ENCODE measurements around the gene ZNF787.
"Not testable (repeated sequence)": the region's sequence is repeated elsewhere in the genome, so short reads cannot be mapped to it uniquely, and the experiment has no call there.

The ZNF787 gene

DNA sequence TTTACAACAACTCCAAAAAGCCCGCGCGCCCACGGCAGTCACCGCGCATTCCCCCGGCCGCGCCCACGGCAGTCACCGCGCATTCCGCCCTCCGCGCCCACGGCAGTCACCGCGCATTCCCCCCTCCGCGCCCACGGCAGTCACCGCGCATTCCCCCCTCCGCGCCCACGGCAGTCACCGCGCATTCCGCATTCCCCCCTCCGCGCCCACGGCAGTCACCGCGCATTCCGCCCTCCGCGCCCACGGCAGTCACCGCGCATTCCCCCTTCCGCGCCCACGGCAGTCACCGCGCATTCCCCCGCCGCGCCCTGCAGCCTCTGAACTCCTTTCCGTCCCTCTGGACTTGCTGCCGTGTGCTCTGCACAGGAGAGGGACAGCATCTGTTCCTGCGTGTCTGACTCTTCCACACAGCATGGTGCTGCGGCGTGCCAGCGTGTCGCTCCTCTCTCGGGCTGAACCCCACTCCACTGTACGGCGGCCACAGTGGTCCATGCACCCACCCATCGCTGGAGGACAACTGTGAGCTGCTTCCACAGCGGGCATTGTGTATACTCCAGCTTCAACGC, 15.2 kb downstream of the ZNF787 start:
- DNase-seq (ENCODE audit: low read depth), result not testable (repeated sequence)

DNA sequence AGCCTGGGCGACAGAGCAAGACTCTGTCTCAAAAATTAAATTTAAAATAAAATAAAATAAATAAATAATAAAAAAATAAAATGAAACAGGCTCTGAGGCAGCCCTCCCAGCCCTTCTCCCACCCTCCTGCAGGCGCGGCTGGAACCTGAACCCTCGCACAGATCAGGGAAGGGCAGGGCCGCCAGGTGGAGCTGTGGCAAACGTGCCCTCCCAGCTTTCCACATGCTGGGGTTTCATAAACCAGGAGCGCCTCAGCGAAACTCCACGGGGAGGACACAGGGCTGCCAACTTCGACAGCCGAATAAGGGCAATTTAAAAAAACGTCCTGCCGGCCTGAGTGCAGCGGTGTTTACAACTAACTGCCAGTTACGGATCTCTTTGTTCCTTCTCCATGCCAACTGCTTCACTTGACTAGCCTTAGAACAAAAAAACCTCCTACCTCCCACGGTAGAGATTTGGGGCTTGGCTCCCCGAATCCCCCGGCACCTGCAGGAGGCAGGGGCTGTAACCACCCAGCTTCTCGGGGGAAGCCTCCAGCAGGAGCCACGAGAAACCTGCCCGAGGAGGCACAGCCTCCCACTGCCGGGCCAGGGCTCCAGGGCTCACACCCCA, 15.9 kb downstream of the ZNF787 start:
- no peak for DNase-seq (ENCODE audit: low read depth)

DNA sequence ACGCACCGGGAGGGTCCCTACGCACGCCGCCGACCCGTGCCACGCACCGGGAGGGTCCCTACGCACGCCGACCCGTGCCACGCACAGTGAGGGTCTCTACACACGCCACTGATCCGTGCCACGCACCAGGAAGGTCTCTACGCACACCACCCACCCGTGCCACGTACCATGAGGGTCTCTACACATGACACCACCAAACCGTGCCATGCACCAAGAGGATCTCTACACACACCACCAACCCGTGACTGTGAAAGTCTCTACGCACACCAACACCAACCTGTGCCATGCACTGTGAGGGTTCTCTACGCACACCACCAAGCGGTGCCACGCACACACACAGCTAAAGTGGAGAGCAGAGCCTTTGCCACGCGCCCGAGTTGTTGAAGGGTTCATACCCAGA, 16.7 kb downstream of the ZNF787 start:
- no peak for DNase-seq (ENCODE audit: low read depth)

DNA sequence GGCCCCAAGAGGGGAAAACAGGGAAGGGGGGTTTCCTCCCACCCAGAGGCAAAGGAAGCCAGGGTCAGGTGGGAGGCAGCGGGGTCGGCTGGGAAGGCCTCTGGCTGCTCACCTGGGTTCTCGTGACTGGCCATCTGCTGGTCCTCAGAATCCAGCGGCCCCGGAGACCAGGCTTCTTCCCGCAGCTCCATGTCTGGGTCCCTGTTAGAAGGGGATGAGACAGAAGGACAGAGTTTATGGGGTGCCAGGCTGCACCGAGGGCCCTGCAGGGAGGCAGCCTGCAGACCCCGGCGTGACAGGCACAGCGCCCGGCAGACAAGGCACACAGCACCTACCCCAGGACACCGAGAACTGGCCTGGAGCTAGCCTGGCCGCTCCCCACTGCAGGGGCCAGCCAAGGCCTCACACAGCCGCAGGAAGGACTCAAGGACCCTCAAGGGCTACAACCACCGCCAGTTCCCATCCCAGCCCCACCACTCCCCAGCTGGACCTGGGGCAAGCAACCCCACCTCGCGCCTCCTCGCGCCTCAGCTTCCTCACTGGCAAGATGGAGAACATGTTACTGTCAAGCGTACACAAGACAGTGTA, 18.0 kb downstream of the ZNF787 start:
- no peak for DNase-seq (ENCODE audit: low read depth)

DNA sequence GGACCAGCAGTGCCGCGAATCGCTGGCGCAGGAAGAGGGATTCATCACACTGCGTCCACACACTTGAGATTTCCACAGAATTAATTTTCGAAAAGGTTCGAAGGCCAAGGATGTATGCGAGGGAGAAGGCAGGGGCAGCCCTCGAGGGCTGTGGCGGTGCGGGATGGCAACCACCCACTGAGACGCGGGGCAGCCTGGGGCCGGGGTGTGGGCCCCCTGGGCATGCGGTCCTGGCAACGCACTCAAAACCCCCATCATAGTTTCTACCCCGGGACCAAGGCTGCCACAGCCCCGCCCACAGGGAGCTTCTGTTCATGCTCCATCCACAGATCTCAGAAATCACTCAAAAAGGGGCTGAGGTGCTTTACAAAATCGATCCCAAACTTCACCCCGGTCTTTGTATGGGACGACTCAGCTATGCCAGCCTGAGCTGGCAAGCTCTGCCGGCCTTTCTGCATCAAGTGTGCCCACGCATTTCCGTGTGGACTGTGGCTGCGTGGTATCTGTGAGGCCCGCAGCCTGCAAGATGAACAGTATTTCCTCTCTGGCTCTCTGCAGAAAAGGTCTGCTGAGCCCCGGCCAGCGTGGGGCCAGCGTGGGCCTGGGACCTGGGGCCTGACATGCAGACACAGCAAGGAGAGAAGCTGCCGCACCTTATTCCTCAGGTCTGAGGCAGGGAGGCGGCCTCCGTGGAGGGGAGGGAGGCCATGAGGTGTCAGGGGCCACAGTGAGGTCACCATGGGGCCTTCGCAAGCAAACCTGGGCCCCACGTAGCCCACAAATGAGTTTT, 19.2 kb downstream of the ZNF787 start:
- no peak for DNase-seq (ENCODE audit: low read depth)

DNA sequence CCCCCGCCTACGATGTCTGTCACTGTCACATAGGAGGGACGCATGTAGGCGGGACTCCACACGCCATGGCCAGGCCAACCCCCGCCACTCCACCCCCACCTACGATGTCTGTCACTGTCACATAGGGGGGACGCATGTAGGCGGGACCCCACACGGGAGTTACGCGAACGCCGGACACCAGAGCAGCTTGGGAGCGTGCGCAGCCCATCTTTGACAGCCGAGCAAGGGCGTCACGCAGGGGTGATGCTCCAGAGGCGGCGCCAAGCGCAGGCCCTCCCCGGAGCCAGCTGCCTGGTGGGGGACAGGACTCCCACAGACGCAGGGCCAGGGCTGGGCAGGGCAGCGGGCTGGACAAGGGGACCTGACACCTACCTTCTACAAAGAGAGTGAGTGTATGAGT, 20.0 kb downstream of the ZNF787 start:
- no peak for DNase-seq (ENCODE audit: low read depth)

DNA sequence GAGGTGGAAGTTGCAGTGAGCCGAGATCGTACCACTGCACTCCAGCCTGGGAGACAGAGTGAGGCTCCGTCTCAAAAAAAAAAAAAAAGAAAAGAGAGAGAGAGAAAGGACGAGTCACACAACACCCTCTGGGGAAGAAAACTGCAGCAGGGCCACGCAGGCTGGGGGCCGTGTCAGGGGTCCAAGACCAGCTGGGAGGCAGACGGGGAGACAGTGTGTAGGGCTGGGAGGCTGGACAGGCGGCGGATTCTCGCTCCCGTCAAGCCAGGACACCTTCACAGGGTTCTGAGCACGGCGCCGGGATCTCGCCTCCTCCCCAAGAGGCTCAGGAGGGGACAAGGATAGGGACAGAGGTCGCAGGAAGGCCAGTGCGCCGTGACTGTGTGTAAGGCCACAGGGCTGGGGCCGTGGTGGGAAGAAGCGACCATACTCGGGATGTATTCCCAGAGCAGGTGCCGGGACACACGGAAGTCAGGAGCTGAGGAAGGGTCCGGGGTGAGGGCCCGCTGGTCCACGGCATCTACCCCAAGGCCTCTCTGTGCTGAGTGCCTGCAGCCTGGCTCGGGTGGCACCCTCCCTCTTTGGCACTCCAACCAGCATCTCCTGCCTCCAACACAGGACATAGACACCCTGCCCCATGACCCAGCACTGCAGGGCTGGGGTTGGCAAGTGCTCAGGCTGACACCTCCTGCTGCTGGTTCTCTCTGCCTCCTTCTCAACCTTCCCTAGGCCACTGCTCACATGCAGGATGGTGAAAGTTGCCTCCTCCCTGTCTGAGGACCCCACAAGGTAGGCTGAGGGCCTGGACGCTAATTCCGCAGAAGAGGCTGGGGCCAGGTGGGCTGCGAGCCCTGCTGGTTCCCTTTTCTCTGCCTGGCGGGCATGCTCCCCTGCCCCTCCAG, 21.2 kb downstream of the ZNF787 start:
- no peak for DNase-seq (ENCODE audit: low read depth)

DNA sequence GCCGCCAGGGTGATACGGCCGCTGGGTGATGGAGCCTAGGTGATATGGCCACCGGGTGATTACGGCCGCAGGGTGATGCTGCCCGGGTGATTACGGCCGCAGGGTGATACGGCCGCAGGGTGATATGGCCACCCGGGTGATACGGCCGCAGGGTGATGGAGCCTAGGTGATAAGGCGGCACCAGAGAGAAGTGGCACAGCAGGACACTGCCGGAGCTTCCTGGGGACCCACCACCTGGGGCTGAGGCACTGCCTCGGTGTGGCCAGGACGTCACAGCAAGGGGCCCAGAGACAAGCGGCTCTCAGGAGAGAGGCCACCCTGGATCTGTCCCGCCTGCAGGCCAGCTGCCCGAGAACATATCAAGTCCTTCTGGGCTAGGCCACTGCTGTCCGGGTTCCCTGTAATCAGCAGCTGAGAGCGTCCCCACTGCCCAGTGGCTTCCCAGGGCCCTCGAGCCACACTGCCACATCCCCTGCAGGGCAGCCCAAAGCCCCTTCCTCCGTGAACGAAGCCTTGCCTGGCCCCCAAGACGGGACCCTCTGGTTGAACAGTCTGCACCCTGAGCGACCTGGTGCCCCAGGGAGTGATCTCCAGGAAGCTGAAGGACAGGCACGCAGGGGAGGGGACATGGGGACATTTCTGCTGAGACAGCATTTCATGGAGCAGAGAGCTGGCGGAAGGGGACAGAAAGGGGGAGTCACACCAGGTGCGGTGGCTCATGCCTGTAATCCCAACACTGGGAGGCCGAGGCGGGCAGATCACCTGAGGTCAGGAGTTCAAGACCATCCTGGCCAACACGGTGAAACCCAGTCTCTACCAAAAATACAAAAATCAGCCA, 22.1 kb downstream of the ZNF787 start:
- no peak for DNase-seq (ENCODE audit: low read depth)

DNA sequence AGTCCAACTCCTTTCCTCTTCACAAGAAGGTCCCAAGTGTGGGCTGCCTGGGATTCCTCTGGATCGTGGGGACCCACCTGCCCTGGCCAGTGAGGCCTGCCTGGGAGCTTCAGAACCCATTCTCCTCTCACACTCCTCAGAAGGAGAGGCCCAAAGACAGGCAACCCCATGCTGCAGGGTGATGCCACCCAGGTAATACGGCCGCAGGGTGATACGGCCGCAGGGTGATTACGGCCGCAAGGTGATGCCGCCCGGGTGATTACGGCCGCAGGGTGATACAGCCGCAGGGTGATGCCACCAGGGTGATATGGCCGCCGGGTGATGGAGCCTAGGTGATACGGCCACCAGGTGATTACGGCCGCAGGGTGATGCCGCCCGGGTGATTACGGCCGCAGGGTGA, 22.9 kb downstream of the ZNF787 start:
- not testable (repeated sequence) for DNase-seq (ENCODE audit: low read depth)

DNA sequence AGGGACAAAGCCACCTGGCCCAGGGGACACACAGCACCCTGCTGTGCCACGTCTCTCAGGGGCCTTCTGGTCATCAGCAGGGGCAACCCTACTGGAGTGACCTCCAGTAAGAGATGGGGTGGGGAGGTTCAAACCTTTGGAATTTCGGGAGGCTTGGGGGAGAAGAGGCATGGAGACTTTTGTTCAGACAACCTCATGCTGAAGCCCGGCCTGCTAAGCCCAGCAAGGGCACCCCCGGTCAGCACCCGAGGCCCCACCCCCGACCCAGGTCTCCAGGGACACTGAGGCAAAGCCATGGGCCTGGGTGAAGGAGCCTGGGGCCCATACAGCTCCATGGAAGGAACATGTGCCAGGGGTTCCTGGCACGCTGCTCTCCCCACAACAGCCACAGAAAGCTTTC, 23.3 kb downstream of the ZNF787 start:
- DNase-seq (ENCODE audit: low read depth), result no peak

DNA sequence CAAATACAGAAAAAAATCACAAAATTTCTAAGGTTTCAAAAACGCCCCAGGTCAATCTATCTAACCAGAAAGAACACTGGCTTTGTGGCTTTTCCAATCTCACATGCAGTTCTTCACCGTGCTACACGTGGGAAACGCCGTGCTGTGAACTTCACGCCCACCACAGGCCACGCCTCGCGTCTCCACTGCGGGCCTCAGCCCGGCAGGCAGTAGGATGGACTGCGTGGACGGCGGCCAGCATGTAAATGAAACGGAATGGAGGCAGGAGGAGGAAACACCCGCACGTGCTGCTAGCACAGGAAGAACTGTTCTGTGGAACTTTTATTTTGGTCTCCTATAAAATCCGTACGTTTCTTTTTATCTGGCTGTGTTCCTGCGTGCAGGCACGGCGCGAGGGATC, 23.8 kb downstream of the ZNF787 start:
- DNase-seq (ENCODE audit: low read depth), result no peak

DNA sequence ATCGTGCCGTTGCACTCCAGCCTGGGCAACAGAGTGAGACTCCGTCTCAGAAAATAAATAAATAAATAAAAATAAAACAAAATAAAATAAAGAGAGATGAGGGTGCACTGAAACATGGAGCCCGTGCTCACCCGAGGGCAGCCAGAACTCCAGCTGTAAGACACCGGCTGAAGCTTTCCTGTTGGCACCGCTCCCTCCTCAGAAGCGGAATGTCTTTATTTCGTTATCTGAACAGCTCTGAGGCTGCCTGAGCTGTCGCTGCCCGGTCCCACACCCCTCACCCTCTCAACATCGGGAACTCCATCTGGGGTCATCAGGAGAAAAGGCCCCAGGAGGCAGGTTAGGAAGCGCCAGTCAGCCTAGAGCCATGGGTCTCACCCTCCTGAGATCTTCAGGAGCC, 24.4 kb downstream of the ZNF787 start:
- no peak for DNase-seq (ENCODE audit: low read depth)

DNA sequence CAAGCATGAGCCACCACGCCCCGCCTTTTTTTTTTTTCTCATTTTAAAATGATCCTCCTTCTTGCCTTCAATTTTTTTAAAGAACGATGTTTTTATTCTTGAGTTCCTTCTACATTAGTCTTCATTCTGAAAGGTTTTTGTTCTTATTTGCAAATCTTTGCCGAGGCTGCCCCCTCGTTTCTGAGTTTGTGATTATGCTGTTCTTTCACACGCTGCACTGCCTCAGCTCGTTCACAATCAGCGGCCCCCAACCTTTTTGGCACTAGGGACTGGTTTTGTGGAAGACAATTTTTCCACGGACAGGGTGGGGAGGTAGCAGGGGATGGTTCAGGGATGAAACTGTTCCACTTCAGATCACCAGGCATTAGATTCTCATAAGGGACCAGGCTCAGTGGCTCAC, 26.6 kb downstream of the ZNF787 start:
- DNase-seq (ENCODE audit: low read depth), result no peak

DNA sequence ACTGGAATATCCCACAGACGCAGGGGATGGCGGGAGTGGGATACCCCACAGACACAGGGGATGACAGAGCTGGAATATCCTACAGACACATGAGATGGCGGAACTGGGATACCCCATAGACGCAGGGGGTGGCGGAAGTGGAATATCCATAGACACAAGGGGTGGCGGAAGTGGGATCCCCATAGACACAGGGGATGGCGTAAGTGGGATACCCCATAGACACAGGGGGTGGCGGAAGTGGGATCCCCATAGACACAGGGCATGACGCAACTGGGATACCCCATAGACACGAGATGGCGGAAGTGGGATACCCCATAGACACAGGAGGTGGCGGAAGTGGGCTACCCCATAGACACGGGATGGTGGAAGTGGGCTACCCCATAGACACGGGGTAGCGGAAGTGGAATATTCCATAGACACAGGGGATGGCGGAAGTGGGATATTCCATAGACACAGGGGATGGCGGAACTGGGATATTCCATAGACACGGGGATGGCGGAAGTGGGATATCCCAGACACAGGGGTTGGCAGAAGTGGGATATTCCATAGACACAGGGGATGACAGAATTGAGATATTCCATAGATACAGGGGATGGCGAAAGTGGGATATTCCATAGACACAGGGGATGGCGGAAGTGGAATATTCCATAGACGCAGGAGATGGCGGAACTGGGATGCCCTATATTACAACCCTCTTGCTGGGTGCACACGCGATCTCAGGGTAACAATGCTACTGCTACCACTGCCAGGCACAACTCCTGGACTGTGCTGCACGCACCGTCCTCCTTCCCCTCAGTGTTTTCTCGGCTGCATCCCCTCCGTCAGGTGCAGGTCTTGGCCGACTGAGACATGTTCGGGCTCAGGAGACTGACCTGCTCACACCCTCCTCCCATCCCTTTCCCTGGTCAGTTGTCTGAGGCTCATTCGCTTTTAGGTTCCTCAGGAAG, 28.1 kb downstream of the ZNF787 start:
- DNase-seq (ENCODE audit: low read depth), result no peak

DNA sequence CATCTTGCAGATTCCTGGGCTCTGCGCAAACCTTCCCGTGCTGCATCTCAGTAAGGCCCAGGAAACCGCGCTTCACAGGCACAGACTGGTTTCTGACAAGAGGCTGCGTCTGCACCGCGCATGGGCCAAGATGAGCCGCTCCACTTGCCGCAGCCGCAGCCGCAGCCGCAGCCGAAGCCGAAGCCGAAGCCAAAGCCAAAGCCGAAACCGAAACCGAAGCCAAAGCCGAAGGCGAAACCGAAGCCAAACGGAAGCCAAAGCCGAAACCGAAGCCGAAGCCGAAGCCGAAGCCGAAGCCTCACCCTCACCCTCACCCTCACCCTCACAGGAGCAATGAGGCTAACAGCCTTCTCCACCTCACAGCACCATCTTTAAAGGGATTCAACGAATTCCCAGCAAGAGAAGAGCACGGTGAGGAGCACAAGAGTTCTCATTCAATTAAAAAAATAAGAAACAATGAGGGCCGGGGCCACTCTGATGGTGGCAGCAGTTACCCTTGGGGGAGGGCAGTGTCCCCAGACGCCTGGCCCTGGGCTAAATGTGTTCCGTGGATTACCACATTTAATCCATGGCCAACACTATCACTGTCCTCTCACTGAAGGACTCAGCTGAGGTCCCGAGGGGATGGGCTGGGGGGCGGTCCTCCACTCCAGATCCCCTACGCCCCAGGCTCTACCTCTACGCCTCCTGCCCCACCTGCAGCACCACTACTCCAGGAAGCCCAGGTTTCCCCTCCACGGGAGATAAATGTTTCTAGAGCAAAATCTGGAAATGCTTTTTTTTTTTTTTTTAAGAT, 29.1 kb downstream of the ZNF787 start:
- DNase-seq (ENCODE audit: low read depth), result no peak

DNA sequence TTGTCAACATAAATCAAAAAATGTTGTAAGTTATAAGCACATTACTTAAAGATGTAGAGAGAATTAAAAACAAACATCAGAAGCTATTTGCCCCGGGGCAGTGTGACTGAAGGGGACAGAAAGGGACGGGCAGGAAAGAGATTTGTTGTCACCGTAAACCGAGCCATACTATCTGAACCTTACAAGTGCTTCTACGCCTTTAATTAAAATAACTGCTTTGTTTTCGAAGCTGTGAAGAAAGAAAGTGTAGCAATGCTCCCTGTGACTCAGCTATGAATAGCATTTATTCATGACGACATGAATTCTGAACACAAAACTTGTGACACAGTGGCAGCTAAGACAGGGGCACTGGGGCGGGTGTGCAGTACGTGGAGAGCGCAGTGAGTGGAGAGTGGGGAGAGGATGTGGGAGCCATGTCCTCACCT, 30.0 kb downstream of the ZNF787 start:
- DNase-seq (ENCODE audit: low read depth), result no peak

DNA sequence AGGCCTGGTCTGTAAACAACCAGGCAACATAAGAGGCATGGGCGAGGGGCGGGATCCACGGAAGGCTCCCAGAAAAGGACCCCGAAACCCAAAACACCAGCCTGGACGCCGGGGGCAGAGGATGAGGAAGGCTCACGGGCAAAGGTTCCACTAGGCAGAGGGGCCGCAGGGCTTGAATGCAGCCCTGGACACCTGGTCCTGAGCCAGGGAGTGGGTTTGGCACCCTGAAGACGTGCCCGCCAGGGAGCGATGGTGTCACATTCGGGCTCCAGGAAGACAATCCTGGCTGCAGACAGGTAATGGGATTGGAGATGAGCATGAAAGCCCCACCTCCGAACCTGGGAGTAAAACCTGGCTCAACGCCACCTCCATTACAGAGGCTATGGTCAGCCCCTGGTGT, 31.8 kb downstream of the ZNF787 start:
- no peak for DNase-seq (ENCODE audit: low read depth)

DNA sequence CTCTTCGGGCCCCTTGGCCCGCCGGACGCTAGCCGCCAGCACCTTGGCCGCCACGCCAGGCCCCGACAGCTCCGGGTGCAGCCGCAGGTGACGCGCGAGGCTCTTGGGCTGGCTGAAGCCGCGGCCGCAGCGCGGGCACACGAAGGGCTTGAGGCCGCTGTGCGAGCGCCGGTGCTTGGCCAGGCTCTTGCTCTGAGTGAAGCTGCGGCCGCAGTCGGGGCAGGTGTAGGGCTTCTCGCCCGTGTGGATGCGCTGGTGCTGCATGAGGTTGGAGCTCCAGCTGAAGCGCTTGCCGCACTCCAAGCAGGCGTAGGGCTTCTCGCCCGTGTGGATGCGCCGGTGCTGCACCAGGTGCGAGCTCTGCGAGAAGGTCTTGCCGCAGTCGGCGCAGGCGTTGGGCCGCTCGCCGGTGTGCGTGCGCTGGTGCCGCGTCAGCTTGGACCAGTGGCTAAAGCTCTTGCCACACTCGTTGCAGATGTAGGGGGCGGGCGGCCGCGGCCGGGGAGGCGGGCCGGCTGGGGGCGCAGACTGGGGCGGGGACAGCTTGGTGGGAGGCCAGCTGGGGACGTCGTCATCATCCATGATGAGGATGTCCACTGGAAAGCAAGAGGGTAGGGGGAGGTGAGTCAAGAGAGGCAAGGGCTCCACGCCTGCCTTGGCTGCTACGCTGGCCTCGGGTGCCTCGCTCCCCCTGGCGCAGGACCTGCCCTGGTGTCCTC, 32.4 kb downstream of the ZNF787 start:
- no peak for DNase-seq (ENCODE audit: low read depth)
